Stimulated activated CD4-positive, alpha-beta T cell treated with anti-CD3 and anti-CD28 coated beads, Interleukin-12 subunit alpha, Interleukin-12 subunit beta, amount 100 ng/mL, for 24 hours (primary cell): Measurements from ENCODE around the gene MYL10.
"Not testable (repeated sequence)": the region's sequence is repeated elsewhere in the genome, so short reads cannot be mapped to it uniquely, and the experiment has no call there.

Experiments
- DNase-seq, 2 experiments: peaks; one replicate each; pipeline ENCODE4 v3.0.0-alpha.2; 2020; ENCODE audit warnings: low read depth in 2 of 2

MYL10 gene

GRCh38 chr7:101651112-101651511 is 22.0 kb upstream of the MYL10 start:
- no peak for DNase-seq

GRCh38 chr7:101650579-101651081 is 21.5 kb upstream of the MYL10 start:
- no peak for DNase-seq

GRCh38 chr7:101647876-101648275 is 18.8 kb upstream of the MYL10 start:
- not testable (repeated sequence) for DNase-seq

- DNase-seq = no peak
Measured at GRCh38 chr7:101645951-101646350, 16.9 kb upstream of the MYL10 start.

GRCh38 chr7:101644879-101645278 is 15.8 kb upstream of the MYL10 start:
- DNase-seq = no peak

GRCh38 chr7:101639127-101639526 is 10.0 kb upstream of the MYL10 start:
- not testable (repeated sequence) for DNase-seq

- DNase-seq = no peak
Measured at GRCh38 chr7:101636822-101637623, 7.9 kb upstream of the MYL10 start.

- DNase-seq = no peak
Measured at GRCh38 chr7:101635484-101635883, 6.4 kb upstream of the MYL10 start.

- DNase-seq = no peak
Measured at GRCh38 chr7:101634196-101634717, 5.2 kb upstream of the MYL10 start.

- no peak for DNase-seq
Measured at GRCh38 chr7:101633511-101633910, 4.4 kb upstream of the MYL10 start.

- DNase-seq = no peak
Measured at GRCh38 chr7:101632641-101633040, 3.5 kb upstream of the MYL10 start.

GRCh38 chr7:101631224-101631714 is 2.2 kb upstream of the MYL10 start:
- no peak for DNase-seq

GRCh38 chr7:101630591-101630990 is 1.5 kb upstream of the MYL10 start:
- DNase-seq = no peak

GRCh38 chr7:101628522-101628921 is 574 bp downstream of the MYL10 start:
- DNase-seq = no peak

GRCh38 chr7:101626758-101627157 is 2.3 kb downstream of the MYL10 start:
- no peak for DNase-seq

- no peak for DNase-seq
Measured at GRCh38 chr7:101626069-101626671, 2.9 kb downstream of the MYL10 start.

GRCh38 chr7:101625031-101625791 is 3.9 kb downstream of the MYL10 start:
- DNase-seq = no peak

GRCh38 chr7:101624246-101625001 is 4.7 kb downstream of the MYL10 start:
- DNase-seq = no peak

- DNase-seq = no peak
Measured at GRCh38 chr7:101622609-101623173, 6.4 kb downstream of the MYL10 start.

- DNase-seq = no peak
Measured at GRCh38 chr7:101620991-101621390, 8.1 kb downstream of the MYL10 start.

- DNase-seq = no peak
Measured at GRCh38 chr7:101620395-101620794, 8.7 kb downstream of the MYL10 start.
